Skeletal muscle tissue (tissue), 4 donors: ENCODE data around the gene ABAT. TPM values are rescaled to one million over a fixed set of nuclear protein-coding genes. Genes with fewer than 3 reads are reported as not detected.

ENCODE experiments used
- H3K27ac ChIP-seq: one replicate; pipeline ENCODE4 v1.7.0; 2013; ENCODE audit warnings: mild to moderate bottlenecking, low read depth, low read length, inconsistent platforms
- H3K27me3 ChIP-seq, 3 donors: one replicate each; pipeline ENCODE4 v1.7.0; 2013; ENCODE audit warnings: low read length in 3 of 3; ENCODE audit not compliant: control insufficient read depth in 3 of 3, insufficient read depth in 3 of 3
- H3K36me3 ChIP-seq, 3 donors: one replicate each; pipeline ENCODE4 v1.7.0; 2013; ENCODE audit warnings: low read length in 3 of 3; ENCODE audit not compliant: control insufficient read depth in 3 of 3, insufficient read depth in 3 of 3
- H3K4me1 ChIP-seq, 3 donors: one replicate each; pipeline ENCODE4 v1.7.0; 2013; ENCODE audit warnings: low read length in 3 of 3, mild to moderate bottlenecking in 3 of 3; ENCODE audit not compliant: control insufficient read depth in 3 of 3, insufficient read depth in 3 of 3
- H3K4me3 ChIP-seq, 3 donors: one replicate each; pipeline ENCODE4 v1.7.0; 2013; ENCODE audit warnings: low read length in 3 of 3
- H3K9ac ChIP-seq, 3 donors: one replicate each; pipeline ENCODE4 v1.7.0; 2013; ENCODE audit warnings: low read length in 3 of 3, mild to moderate bottlenecking in 3 of 3, moderate library complexity in 2 of 3, low read depth in 1 of 3
- H3K9me3 ChIP-seq, 3 donors: one replicate each; pipeline ENCODE4 v1.7.0; 2013; ENCODE audit warnings: low read length in 3 of 3; ENCODE audit not compliant: control insufficient read depth in 3 of 3
- total RNA-seq: library from RNA; depleted of rRNA; stranded (reverse); fragments of >200 nt; gene quantifications from one replicate; pipeline ENCODE4 v1.2.3, GENCODE V29; 2014
- donor health status: Osteomylitis.

ABAT gene
- total RNA-seq, 1 donor from 2014 or later = 13.6 TPM

DNA sequence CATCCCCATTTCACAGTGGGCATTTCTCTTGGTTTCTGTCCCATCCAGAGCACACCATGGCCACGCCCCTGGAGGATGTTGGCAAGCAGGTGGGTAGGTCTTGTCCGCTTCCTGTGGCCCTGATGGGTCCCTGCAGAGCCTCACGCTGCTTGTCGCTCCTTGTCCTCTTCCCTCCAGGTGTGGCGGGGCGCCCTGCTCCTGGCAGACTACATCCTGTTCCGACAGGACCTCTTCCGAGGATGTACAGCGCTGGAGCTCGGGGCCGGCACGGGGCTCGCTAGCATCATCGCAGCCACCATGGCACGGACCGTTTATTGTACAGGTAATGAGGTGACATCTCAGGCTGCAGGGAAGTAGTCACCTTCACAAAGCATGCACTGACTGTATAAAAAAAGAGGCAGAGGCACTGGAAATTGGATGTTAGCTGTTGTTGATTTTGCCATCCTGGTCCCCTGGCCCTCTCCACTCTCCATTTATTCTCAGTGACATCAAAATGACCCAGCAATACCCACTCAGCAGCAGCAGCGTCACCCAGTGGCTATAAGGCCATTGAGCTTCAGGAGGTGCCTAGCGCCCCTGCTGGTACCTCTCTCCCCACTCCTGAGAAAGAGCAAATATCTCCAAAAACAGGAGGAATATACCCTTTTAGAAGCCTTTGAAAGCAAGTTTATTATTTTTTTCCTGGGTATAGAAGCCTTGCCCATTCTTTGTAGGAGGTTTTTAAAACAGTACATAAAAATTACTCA lies 39.3 kb upstream of the ABAT start:
- Histone ChIP-seq H3K27ac (no peak overlapping the region), H3K9ac (no peak overlapping the region), H3K4me1 (peaks cover 0 to 2% (median 0%) of the 10 kb centered on the region in 3 donors), H3K4me3 (no peak overlapping the region), H3K36me3 (peaks cover 65 to 81% (median 78%) of the 10 kb centered on the region in 3 donors), H3K9me3 (no peaks in the 10 kb centered on the region), H3K27me3 (no peaks in the 10 kb centered on the region)

- Histone ChIP-seq H3K4me3 (no peak overlapping the region), H3K9me3 (no peaks in the 10 kb centered on the region), H3K27me3 (no peaks in the 10 kb centered on the region), H3K4me1 (no peaks in the 10 kb centered on the region), H3K9ac (no peak overlapping the region), H3K27ac (no peak overlapping the region), H3K36me3 (peaks cover 77 to 83% (median 78%) of the 10 kb centered on the region in 3 donors)
Measured at GRCh38 chr16:8639694-8640093, 34.7 kb upstream of the ABAT start.

GRCh38 chr16:8641671-8642070 lies 32.7 kb upstream of the ABAT start:
- Histone ChIP-seq H3K27ac (no peak overlapping the region), H3K9me3 (no peaks in the 10 kb centered on the region), H3K4me3 (no peak overlapping the region), H3K9ac (no peak overlapping the region), H3K36me3 (peaks cover 77 to 87% (median 83%) of the 10 kb centered on the region in 3 donors), H3K27me3 (no peaks in the 10 kb centered on the region), H3K4me1 (no peaks in the 10 kb centered on the region)

- Histone ChIP-seq H3K27me3 (no peaks in the 10 kb centered on the region), H3K4me3 (no peak overlapping the region), H3K4me1 (no peaks in the 10 kb centered on the region), H3K27ac (no peak overlapping the region), H3K9me3 (no peaks in the 10 kb centered on the region), H3K36me3 (peaks cover 78 to 87% (median 83%) of the 10 kb centered on the region in 3 donors), H3K9ac (no peak overlapping the region)
Measured at GRCh38 chr16:8642146-8642545, 32.3 kb upstream of the ABAT start.

DNA sequence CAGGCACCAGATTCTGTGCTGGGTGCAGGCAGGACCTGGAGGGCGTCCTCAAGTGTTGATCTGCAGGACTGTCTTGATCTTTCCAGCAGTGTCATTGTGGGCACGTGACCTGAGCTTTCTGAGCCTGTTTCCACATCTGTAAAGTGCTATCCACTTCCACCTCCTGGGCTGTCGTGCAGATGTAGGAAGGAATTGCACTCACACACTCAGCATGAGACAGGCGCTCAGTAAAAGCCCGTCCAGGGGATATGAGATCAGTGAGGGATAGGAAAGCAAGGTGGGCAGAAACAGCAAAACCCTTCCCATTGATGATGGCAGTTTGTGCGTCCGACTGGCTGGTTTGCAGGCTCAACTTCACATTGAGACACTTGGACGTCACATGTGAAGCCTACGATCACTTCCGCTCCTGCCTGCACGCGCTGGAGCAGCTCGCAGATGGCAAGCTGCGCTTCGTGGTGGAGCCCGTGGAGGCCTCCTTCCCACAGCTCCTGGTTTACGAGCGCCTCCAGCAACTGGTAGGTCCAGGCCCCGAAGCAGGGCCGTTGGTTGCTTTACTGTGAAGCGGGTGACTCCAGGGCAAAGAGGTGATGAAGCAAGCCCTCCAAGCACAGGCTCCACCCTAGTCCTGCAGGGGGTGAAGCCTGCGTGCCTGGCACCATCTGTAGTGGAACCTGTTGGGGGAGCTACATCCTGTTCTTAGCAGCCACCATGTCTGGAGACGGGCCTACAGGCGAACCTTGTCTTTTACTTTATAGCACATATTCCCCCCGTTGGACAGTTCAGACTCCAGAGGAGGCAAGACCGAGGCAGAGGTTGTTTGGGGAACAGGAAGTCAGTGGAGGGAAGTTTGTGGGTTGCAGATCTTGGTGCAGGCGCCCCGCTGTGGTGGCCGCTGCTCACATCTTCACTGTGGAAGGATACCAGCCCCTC lies 29.9 kb upstream of the ABAT start:
- Histone ChIP-seq H3K9me3 (no peaks in the 10 kb centered on the region), H3K4me3 (no peak overlapping the region), H3K36me3 (peaks cover 69 to 80% (median 76%) of the 10 kb centered on the region in 3 donors), H3K9ac (no peak overlapping the region), H3K27ac (peak overlapping the region; percentile 12), H3K27me3 (no peaks in the 10 kb centered on the region), H3K4me1 (no peaks in the 10 kb centered on the region)

DNA sequence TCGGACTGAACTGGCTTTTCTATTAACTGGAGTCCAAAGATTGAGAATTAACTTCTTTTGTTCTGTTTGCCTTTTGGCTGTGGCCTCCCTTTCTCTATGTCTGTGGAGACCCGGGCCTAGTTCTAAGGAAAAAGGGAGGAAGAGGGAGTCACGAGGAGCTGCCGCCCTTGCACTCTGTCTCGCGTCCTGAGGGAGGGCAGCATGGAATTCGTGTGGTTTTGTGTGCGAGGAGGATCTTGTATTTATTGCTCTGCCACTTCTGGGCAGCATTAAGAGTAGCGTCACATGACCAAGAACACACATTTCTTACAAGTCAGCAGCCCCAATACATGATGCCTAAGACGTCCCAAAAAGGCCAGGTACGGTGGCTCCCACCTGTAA lies 29.3 kb upstream of the ABAT start:
- peaks cover 62 to 73% (median 70%) of the 10 kb centered on the region in 3 donors for H3K36me3 ChIP-seq
- H3K4me1 ChIP-seq = no peaks in the 10 kb centered on the region
- H3K9me3 ChIP-seq = no peaks in the 10 kb centered on the region
- H3K27me3 ChIP-seq = no peaks in the 10 kb centered on the region
- no peak overlapping the region for H3K4me3 ChIP-seq
- no peak overlapping the region for H3K9ac ChIP-seq
- no peak overlapping the region for H3K27ac ChIP-seq

DNA sequence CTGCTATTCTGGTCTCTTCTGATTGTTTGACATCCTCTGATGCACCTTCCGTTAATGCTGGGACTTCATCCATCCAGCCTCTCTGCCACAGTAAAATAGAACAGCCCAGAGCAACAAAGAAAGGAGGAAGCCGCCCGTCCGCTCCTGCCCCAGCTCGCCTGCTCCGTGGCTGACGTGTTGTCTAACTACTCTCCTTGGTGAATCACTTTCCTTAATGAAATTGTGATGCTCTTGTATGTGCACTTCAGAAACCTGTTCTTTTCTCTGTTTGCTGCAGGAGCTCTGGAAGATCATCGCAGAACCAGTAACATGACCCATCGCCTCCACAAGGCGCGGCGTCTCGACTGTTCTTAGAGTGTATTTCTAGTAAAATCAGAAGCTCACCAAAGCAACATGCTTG lies 28.6 kb upstream of the ABAT start:
- Histone ChIP-seq H3K36me3 (peaks cover 62 to 72% (median 69%) of the 10 kb centered on the region in 3 donors), H3K9me3 (no peaks in the 10 kb centered on the region), H3K9ac (no peak overlapping the region), H3K27ac (no peak overlapping the region), H3K27me3 (no peaks in the 10 kb centered on the region), H3K4me3 (no peak overlapping the region), H3K4me1 (no peaks in the 10 kb centered on the region)

- H3K9me3 ChIP-seq = no peaks in the 10 kb centered on the region
- no peaks in the 10 kb centered on the region for H3K4me1 ChIP-seq
- no peak overlapping the region for H3K27ac ChIP-seq
- H3K4me3 ChIP-seq = no peak overlapping the region
- no peak overlapping the region for H3K9ac ChIP-seq
- H3K27me3 ChIP-seq = no peaks in the 10 kb centered on the region
- H3K36me3 ChIP-seq = peaks cover 57 to 67% (median 63%) of the 10 kb centered on the region in 3 donors
Measured at GRCh38 chr16:8646326-8647053, 27.9 kb upstream of the ABAT start.

DNA sequence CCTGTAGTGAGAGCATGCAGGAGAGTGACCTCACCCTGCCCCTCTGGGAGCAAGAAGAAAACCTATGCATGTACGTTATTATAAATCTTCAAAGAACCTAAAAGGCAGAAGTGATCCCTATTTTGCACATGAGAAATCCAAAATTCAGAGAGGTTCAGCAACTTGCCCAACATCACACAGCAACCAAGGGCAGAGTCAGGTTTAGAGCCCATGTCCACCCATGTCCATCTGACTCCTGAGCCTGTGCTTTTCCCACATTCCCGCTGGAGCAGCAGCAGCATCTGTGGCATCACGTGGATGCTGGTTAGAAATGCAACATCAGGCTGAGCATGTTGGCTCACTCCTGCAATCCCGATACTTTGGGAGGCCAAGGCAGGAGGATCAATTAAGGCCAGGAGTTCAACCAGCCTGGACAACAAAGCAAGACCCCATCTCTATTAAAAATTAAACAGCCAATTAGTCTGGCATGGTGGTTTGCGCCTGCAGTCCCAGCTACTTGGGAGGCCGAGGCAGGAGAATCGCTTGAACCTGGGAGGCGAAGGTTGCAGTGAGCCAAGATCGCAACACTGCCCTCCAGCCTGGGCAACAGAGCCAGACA lies 26.6 kb upstream of the ABAT start:
- Histone ChIP-seq H3K36me3 (peaks cover 44 to 53% (median 50%) of the 10 kb centered on the region in 3 donors), H3K9me3 (no peaks in the 10 kb centered on the region), H3K4me1 (no peaks in the 10 kb centered on the region), H3K27me3 (no peaks in the 10 kb centered on the region), H3K27ac (no peak overlapping the region), H3K4me3 (no peak overlapping the region), H3K9ac (no peak overlapping the region)
